Measurements from ENCODE around the gene CHCHD10.

- TF ChIP-seq EZH2 (IDR thresholded peaks at IDR 0.05; ENCODE audit: insufficient read depth, poor library complexity, severe bottlenecking) (no peak), EZH2phosphoT487 (IDR thresholded peaks at IDR 0.05; ENCODE audit: insufficient read depth, low read depth) (no peak)
These were observed 484 bp downstream of the CHCHD10 start for GRCh38 chr22:23767303-23767672.

Data from GM23248 (cell line).